Ishikawa (cell line): ENCODE measurements around the gene PPP1R9B.
A peak's percentile ranks its signal among the peaks of the same experiment; 100 is the strongest.

Experiments
- CEBPB ChIP-seq: IDR thresholded peaks from 2 replicates; pipeline ENCODE4 v1.6.1; 2012
- CREB1 ChIP-seq: IDR thresholded peaks from 2 replicates; pipeline ENCODE4 v1.6.1; 2012; ENCODE audit warnings: low read depth
- EGR1 ChIP-seq: IDR thresholded peaks from 2 replicates; pipeline ENCODE4 v1.6.1; 2012
- EP300 ChIP-seq: IDR thresholded peaks from 2 replicates; pipeline ENCODE4 v1.6.1; 2012; ENCODE audit warnings: borderline replicate concordance
- FOXM1 ChIP-seq: IDR thresholded peaks from 2 replicates; pipeline ENCODE4 v1.6.1; 2012; ENCODE audit warnings: low read depth, borderline replicate concordance
- MAX ChIP-seq: IDR thresholded peaks from 2 replicates; pipeline ENCODE4 v1.6.1; 2012
- NFIC ChIP-seq: IDR thresholded peaks from 2 replicates; pipeline ENCODE4 v1.6.1; 2012
- RAD21 ChIP-seq: IDR thresholded peaks from 2 replicates; pipeline ENCODE4 v1.6.1; 2012; ENCODE audit warnings: low read depth
- REST ChIP-seq: IDR thresholded peaks from 2 replicates; pipeline ENCODE4 v1.6.1; 2012; ENCODE audit warnings: low read depth, mild to moderate bottlenecking
- TAF1 ChIP-seq: IDR thresholded peaks from 2 replicates; pipeline ENCODE4 v1.6.1; 2012; ENCODE audit warnings: low read depth, mild to moderate bottlenecking
- TCF12 ChIP-seq: IDR thresholded peaks from 2 replicates; pipeline ENCODE4 v1.6.1; 2012; ENCODE audit warnings: low read depth
- TEAD4 ChIP-seq: IDR thresholded peaks from 2 replicates; pipeline ENCODE4 v1.6.1; 2012
- USF1 ChIP-seq: IDR thresholded peaks from 2 replicates; pipeline ENCODE4 v1.6.1; 2012
- YY1 ChIP-seq: IDR thresholded peaks from 2 replicates; pipeline ENCODE4 v1.6.1; 2012; ENCODE audit warnings: low read depth
- ZBTB7A ChIP-seq: IDR thresholded peaks from 2 replicates; pipeline ENCODE4 v1.6.1; 2012; ENCODE audit warnings: low read depth

PPP1R9B gene

GRCh38 chr17:50169881-50170459 lies 19.5 kb upstream of the PPP1R9B start:
- TF ChIP-seq USF1, result peak; percentile 63
- TF ChIP-seq ZBTB7A, result 0 out of 2 replicates have a peak, but pooled peaks have one; percentile 2
- TF ChIP-seq RAD21, result no peak
- TF ChIP-seq NFIC, result no peak; the same call in 1 of the 2 replicates
- TF ChIP-seq CREB1, result no peak
- TF ChIP-seq TEAD4, result no peak
- no peak for TF ChIP-seq REST
- peak; percentile 3; the same call in 1 of the 2 replicates for TF ChIP-seq EP300
- TF ChIP-seq CEBPB, result no peak
- no peak for TF ChIP-seq TAF1
- no peak for TF ChIP-seq YY1
- TF ChIP-seq FOXM1, result no peak
- no peak for TF ChIP-seq TCF12
- TF ChIP-seq MAX, result peak; percentile 61
- TF ChIP-seq EGR1, result no peak

- TF ChIP-seq EGR1 (no peak), CREB1 (no peak), ZBTB7A (peak; percentile 80; the same call in 1 of the 2 replicates), RAD21 (peak; percentile 96), YY1 (0 out of 2 replicates have a peak, but pooled peaks have one; percentile 29), TEAD4 (no peak)
Measured at GRCh38 chr17:50169121-50169764, 18.8 kb upstream of the PPP1R9B start.

GRCh38 chr17:50168319-50168718 lies 17.8 kb upstream of the PPP1R9B start:
- TF ChIP-seq RAD21 (no peak), CEBPB (no peak), EGR1 (no peak), FOXM1 (no peak), NFIC (no peak), USF1 (no peak), ZBTB7A (no peak), YY1 (no peak), MAX (no peak), EP300 (no peak), CREB1 (no peak), TCF12 (no peak)

GRCh38 chr17:50167371-50167770 lies 16.9 kb upstream of the PPP1R9B start:
- TF ChIP-seq ZBTB7A, result no peak
- no peak for TF ChIP-seq RAD21
- TF ChIP-seq MAX, result no peak
- TF ChIP-seq USF1, result no peak
- TF ChIP-seq FOXM1, result no peak
- no peak for TF ChIP-seq TCF12
- no peak for TF ChIP-seq CREB1
- TF ChIP-seq CEBPB, result no peak

GRCh38 chr17:50166518-50167181 lies 16.2 kb upstream of the PPP1R9B start:
- no peak for TF ChIP-seq CEBPB
- no peak for TF ChIP-seq YY1
- no peak for TF ChIP-seq FOXM1
- TF ChIP-seq NFIC, result no peak
- TF ChIP-seq USF1, result no peak
- TF ChIP-seq MAX, result no peak
- TF ChIP-seq RAD21, result no peak
- TF ChIP-seq EGR1, result no peak
- no peak for TF ChIP-seq EP300
- no peak for TF ChIP-seq REST
- no peak for TF ChIP-seq ZBTB7A
- TF ChIP-seq TEAD4, result no peak
- TF ChIP-seq TCF12, result no peak
- no peak for TF ChIP-seq CREB1
- no peak for TF ChIP-seq TAF1
